Measurements from ENCODE around the gene SH3BP5L. TPM values are rescaled to one million over a fixed set of nuclear protein-coding genes. Genes with fewer than 3 reads are reported as not detected.
A peak's percentile ranks its signal among the peaks of the same experiment; 100 is the strongest.

Gene SH3BP5L
- total RNA-seq, 2 experiments from 2014 or later: 31.4 to 32.0 TPM

DNA sequence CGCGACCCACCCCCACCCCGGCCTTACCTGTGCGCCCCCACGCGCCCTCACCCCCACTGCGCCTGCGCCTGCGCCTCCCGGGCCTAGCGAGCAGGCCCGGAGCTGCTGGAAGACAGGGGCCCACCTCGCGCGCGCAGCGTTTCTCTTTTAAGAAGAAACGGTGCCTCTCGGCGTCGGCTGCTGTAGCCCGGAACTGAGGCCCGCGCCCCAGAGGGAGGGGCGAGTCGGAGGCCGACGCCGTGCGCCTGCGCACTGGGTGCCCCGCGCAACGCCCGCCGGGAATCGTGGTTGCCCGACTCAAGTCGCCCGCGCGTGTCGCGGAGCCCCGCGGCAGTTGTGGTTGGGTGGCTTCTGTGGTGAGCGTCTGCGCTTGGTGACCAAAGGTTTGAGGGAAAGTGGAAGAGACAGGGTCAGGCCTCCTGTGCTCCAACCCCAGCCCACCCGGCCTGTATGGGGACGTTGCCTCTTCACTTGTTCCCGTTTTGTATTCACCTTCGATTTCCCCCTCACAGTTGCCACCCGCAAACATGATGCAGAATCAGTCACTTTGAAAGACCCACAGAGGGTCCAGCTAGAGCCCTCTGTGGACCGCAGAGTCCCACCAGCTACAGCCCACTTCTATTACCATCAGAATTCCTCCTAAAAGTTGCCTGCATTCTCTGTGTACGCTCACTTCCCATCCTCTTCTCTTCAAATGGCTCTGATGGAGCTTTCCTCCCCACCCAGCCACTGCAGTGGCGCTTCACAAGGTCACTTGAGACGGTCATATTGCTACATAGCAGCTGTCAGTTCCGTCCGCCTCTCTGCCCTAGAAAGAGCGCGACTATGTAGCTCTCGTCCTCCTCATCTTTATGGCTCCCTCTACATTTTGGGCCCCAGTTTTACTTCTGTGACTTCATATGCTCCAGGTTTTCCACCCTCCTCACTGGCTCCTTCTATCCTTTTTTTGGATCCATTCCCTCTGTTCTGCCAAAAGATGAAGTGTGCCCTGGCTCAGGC is 33.5 kb upstream of the SH3BP5L start, which contains the start of gene ZNF692:
TSS of gene ZNF692 (minus strand) at position 195 of the 999 bp plus-strand sequence. CDS start 776 bp downstream, outside the sequence.
- Mint-ChIP-seq H3K27ac (peak within 1 kb of the TSS; percentile 93), H3K4me3 (peak within 1 kb of the TSS; percentile 84), H3K27me3 (no peaks in the 10 kb centered on the region), H3K4me1 (peaks cover 57% of the 10 kb centered on the region), H3K36me3 (ENCODE audit: low read depth) (peaks cover 17% of the 10 kb centered on the region), H3K9me3 (no peaks in the 10 kb centered on the region)
- peak; percentile 98 for DNase-seq
- ChIA-PET CTCF (interaction anchor here (0.7 to 3.4 kb wide), 7 partner anchors 15 to 66 kb away, joined by 4 to 43 read pairs (median 12); partner anchors contain the start of genes SH3BP5L and ZNF672), POLR2A (interaction anchor here (0.8 to 5.0 kb wide), 10 partner anchors 9 to 47 kb away, joined by 3 to 90 read pairs (median 8); partner anchors contain the start of genes SH3BP5L and ZNF672)

DNA sequence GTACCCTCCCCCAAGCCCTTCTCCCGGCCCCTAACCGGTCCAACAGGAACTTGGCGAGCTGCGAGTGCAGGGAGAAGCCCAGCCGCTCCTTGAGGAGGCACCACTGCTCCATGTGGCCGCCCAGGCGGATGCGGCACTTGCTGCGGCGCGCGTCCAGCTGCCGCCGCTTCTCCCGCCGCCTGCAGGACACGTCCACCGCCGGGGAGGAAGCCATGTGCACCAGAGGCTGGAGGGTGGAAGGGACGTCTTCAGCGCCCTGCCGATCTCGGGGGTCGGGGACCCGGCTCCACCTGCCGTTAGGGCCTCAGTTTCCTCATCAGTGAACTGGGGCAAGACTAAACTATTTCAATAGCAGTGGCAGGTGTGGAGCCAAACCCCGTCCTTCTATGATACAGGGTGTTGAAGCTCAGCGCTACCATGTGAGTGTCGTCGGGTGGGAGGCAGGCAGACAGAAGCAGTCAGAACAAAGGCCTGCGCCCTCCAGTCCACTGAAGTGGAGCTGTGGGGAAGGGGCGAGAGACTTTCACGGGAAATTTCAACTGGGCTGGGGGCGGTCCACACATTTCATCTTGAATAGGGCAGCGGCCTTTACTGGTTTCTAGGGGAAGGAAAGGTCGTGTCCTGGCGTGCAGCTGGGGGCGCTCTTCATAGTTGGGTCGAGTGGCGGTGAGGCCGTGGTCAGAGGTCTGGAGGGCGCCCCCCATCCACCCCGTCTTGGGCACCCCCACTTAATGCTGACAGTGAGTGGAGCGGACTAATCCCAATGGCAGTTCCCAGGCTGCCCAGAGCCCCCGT is 32.6 kb upstream of the SH3BP5L start:
- Mint-ChIP-seq H3K36me3 (ENCODE audit: low read depth) (peaks cover 22% of the 10 kb centered on the region), H3K27me3 (no peaks in the 10 kb centered on the region), H3K27ac (peak overlapping the region; percentile 93), H3K9me3 (no peaks in the 10 kb centered on the region), H3K4me1 (peaks cover 51% of the 10 kb centered on the region), H3K4me3 (peak overlapping the region; percentile 84)
- CTCF ChIA-PET: interaction anchor here (0.7 to 3.4 kb wide), 8 partner anchors 16 to 67 kb away, joined by 3 to 43 read pairs (median 12); partner anchors contain the start of genes SH3BP5L and ZNF672
- peak; percentile 49 for DNase-seq
- POLR2A ChIA-PET: interaction anchor here (0.8 to 5.0 kb wide), 11 partner anchors 9 to 56 kb away, joined by 3 to 90 read pairs (median 7); partner anchors contain the start of genes SH3BP5L and ZNF672

DNA sequence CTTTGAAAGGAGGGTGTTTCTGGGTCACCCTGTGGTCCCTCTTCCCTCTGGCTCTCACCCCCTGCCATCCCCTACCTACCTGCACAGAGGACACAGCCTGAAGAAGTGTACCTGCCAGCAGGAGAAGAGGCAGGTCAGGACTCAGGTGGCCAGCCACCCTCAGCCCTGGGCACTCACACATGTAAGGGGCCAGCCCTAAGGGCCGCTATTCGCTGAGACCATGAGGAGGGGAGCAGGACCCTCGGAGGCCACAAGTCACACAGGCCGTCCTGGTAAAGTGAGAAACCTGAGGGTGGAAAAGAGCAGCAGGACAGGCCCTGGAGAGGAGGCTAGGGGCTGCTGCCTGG is 32.0 kb upstream of the SH3BP5L start:
- ChIA-PET CTCF (interaction anchor here (0.9 to 3.4 kb wide), 6 partner anchors 15 to 68 kb away, joined by 3 to 43 read pairs (median 14); partner anchors contain the start of genes SH3BP5L and ZNF672), POLR2A (interaction anchor here (0.8 to 5.0 kb wide), 7 partner anchors 8 to 57 kb away, joined by 3 to 90 read pairs (median 9); partner anchors contain the start of genes SH3BP5L and ZNF672)
- peak overlapping the region; percentile 84 for H3K4me3 Mint-ChIP-seq
- H3K36me3 Mint-ChIP-seq (ENCODE audit: low read depth): peaks cover 22% of the 10 kb centered on the region
- peak overlapping the region; percentile 93 for H3K27ac Mint-ChIP-seq
- no peak for DNase-seq
- H3K4me1 Mint-ChIP-seq: peaks cover 47% of the 10 kb centered on the region
- no peaks in the 10 kb centered on the region for H3K27me3 Mint-ChIP-seq
- H3K9me3 Mint-ChIP-seq: no peaks in the 10 kb centered on the region

DNA sequence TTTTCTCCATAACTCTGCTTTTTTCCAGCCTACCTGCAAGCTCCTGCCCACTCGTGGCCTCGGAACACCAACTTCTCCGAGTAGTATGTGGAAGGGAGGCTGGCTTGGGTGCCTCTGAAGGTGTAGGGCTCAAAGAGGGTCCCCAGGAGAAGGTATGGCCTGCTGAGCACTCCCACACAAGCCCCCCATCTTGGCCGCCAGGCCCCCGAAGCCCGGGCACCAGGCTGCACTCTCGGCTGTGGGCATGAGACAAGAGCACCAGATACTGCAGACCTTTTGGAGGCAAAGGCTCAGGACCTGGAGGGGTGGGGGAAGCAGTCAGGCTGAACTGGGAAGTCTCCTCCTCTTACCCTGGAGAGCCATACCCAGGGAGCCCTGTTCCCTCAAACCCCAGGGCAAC is 31.5 kb upstream of the SH3BP5L start:
- Mint-ChIP-seq H3K9me3 (no peaks in the 10 kb centered on the region), H3K27ac (peak overlapping the region; percentile 93), H3K4me3 (peak overlapping the region; percentile 84), H3K36me3 (ENCODE audit: low read depth) (peaks cover 22% of the 10 kb centered on the region), H3K27me3 (no peaks in the 10 kb centered on the region), H3K4me1 (peaks cover 42% of the 10 kb centered on the region)
- ChIA-PET CTCF (interaction anchor here (0.7 to 3.4 kb wide), 2 partner anchors 14 to 17 kb away, joined by 3 to 31 read pairs; no protein-coding TSS in a partner anchor), POLR2A (interaction anchor here (3.6 to 5.0 kb wide), 2 partner anchors 17 to 19 kb away, joined by 28 to 90 read pairs; partner anchors contain the start of gene ZNF672)
- no peak for DNase-seq

DNA sequence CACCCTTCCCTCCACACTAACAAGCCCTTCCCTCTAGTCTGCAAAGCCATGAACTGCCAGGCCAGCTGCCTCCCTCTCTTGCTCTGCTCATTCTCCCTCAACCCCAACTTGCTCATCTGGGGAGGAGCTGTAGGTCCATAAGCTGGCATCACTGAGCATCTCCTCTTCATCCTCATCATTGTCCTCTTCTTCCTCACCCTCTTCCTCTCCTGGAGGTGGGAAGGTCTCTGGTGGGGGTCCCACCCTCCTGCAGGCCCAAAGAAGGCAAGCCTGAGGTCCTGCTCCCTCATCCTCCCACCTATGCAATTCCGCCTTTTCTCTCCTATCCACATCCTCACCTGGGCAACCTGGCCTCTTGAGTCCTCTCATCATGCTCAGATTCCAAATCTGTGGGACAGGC is 30.5 kb upstream of the SH3BP5L start:
- Mint-ChIP-seq H3K4me3 (no peak overlapping the region), H3K4me1 (peaks cover 39% of the 10 kb centered on the region), H3K27me3 (no peaks in the 10 kb centered on the region), H3K27ac (peak overlapping the region; percentile 41), H3K9me3 (no peaks in the 10 kb centered on the region), H3K36me3 (ENCODE audit: low read depth) (peaks cover 22% of the 10 kb centered on the region)
- ChIA-PET CTCF (no interaction called here), POLR2A (interaction anchor here (5.0 kb wide), 1 partner anchor 18 kb away, joined by 90 read pairs; the partner anchor contains the start of gene ZNF672)
- DNase-seq: no peak

DNA sequence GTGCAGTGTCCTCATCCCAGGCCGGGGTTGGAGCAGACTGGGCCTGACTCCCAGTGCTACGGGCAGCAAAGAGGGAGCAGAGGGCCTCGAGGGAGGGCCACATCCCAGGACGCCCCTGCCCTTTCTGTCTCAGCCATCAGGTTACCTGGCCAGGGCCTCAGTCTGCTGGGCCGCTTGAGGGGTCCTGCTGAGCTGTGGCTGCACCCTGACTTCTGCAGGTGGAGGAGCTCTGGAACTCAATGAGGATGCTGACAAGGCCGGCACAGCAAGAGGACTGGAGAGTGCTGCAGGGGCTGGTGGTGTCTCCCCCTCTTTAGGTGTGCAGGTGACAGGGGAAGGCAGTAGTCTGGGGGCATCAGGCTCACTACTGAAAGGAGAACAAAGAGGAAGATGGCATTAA is 29.9 kb upstream of the SH3BP5L start:
- Mint-ChIP-seq H3K27me3 (no peaks in the 10 kb centered on the region), H3K36me3 (ENCODE audit: low read depth) (peaks cover 22% of the 10 kb centered on the region), H3K4me1 (peaks cover 39% of the 10 kb centered on the region), H3K4me3 (no peak overlapping the region), H3K9me3 (no peaks in the 10 kb centered on the region), H3K27ac (no peak overlapping the region)
- POLR2A ChIA-PET: interaction anchor here (5.0 kb wide), 1 partner anchor 18 kb away, joined by 90 read pairs; the partner anchor contains the start of gene ZNF672
- CTCF ChIA-PET: no interaction called here
- DNase-seq: no peak

DNA sequence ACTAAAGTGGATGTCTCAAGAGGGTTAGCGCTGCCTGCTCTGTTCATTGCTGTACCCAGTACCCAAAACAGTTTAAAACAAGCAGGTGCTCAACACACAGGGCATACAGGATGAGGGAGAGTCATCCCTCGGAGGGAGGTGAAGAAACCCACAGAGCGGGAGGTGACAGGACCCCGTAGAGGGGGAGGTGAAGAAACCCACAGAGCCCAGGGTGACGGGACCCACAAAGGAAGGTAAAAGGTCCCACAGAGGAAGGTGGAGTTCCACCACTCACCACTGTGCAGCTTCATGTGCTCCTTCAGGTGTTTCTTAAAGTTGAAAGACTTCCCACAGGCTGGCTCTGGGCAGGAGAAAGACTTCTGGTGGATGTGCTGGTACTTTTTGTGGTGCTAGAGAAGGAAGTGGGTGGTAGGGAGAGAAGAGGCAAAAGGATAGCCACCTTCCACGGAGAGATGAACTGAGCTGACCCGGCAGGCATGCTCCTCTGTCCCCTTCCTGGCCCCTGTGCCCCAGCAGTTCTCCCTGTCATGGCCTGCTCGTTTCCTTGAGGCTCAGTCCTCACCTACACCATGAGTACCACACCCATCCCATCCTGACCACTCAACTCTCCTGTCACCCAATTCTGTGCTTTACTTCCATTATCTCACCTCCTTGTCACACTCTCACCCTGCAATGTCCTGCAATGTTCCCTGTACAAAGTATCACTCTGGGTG is 28.1 kb upstream of the SH3BP5L start:
- Mint-ChIP-seq H3K36me3 (ENCODE audit: low read depth) (peaks cover 30% of the 10 kb centered on the region), H3K4me3 (no peak overlapping the region), H3K9me3 (no peaks in the 10 kb centered on the region), H3K27ac (no peak overlapping the region), H3K4me1 (peaks cover 24% of the 10 kb centered on the region), H3K27me3 (no peaks in the 10 kb centered on the region)
- DNase-seq: peak; percentile 35
- POLR2A ChIA-PET: interaction anchor here (2.7 kb wide), 1 partner anchor 15 kb away, joined by 13 read pairs; the partner anchor contains the start of gene ZNF672
- CTCF ChIA-PET: interaction anchor here (1.0 kb wide), 1 partner anchor 12 kb away, joined by 3 read pairs; no protein-coding TSS in a partner anchor

DNA sequence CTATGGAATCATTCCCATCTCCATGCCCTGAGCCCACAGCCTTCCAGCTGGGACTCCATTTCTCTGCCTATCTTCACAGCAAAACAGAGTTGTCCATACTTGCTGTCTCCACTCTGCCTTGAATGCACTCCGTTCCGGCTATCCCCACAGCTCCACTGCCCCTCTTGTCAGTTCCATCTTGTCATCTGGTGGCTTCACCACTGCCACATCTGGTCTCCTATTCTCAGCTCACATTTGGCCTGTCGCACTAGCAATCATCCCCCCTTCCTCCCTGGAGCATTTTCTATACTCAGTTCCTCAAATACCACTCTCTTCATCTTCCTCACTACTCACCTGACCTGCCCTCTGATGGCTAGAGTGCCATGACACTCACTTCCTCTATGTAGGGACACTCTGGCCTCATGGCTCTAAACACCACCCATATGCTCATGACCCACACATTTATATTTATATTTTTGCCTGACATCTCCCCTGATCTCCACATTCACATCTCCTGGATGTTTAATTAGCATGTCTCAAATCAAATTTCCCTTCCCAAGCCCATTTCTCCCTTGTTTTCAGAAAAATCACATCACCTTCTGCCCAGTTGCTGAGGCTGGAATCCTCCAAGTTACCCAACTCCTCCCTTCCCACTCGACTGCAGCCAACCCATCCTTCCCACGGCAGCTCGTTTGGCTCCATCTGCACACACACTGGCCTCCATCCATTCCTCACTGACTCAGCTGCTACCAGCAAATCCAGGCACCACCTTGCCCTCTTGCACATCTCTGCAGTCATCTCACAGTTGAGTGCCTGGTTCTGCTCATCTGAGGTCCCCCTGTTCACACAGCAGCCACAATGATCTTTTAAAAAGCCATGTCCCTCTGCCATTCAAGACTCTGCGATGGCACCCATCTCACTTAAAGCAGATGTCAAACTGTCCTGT is 27.0 kb upstream of the SH3BP5L start:
- ChIA-PET CTCF (no interaction called here), POLR2A (interaction anchor here (2.7 kb wide), 1 partner anchor 14 kb away, joined by 13 read pairs; the partner anchor contains the start of gene ZNF672)
- no peaks in the 10 kb centered on the region for H3K9me3 Mint-ChIP-seq
- peaks cover 38% of the 10 kb centered on the region for H3K36me3 Mint-ChIP-seq (ENCODE audit: low read depth)
- H3K27ac Mint-ChIP-seq: no peak overlapping the region
- H3K27me3 Mint-ChIP-seq: no peaks in the 10 kb centered on the region
- peaks cover 18% of the 10 kb centered on the region for H3K4me1 Mint-ChIP-seq
- H3K4me3 Mint-ChIP-seq: no peak overlapping the region
- no peak for DNase-seq

DNA sequence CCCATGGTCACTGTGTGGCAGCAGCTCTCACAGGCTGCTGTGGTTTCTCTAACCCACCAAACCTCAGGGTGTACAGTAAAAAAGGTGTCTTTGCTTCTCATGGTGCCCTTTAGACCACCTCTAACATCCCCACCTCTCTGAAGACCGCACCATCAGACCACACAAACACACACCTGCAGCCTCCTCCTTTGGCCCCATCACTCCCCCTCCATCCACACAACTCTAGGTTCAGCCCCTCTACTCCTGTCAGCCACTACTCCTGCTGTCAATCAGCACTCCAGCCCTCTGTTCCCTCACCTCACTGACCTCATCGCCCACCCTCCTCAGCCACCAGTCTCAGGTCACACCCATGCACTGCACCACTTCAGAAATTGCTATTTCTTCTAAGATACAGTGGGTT is 25.7 kb upstream of the SH3BP5L start:
- DNase-seq: no peak
- H3K27ac Mint-ChIP-seq: no peak overlapping the region
- no peaks in the 10 kb centered on the region for H3K27me3 Mint-ChIP-seq
- CTCF ChIA-PET: interaction anchor here (1.2 kb wide), 1 partner anchor 12 kb away, joined by 4 read pairs; no protein-coding TSS in a partner anchor
- H3K9me3 Mint-ChIP-seq: no peaks in the 10 kb centered on the region
- H3K4me3 Mint-ChIP-seq: no peak overlapping the region
- POLR2A ChIA-PET: interaction anchor here (0.9 kb wide), 1 partner anchor 12 kb away, joined by 3 read pairs; no protein-coding TSS in a partner anchor
- H3K4me1 Mint-ChIP-seq: peaks cover 5% of the 10 kb centered on the region
- H3K36me3 Mint-ChIP-seq (ENCODE audit: low read depth): peaks cover 46% of the 10 kb centered on the region

DNA sequence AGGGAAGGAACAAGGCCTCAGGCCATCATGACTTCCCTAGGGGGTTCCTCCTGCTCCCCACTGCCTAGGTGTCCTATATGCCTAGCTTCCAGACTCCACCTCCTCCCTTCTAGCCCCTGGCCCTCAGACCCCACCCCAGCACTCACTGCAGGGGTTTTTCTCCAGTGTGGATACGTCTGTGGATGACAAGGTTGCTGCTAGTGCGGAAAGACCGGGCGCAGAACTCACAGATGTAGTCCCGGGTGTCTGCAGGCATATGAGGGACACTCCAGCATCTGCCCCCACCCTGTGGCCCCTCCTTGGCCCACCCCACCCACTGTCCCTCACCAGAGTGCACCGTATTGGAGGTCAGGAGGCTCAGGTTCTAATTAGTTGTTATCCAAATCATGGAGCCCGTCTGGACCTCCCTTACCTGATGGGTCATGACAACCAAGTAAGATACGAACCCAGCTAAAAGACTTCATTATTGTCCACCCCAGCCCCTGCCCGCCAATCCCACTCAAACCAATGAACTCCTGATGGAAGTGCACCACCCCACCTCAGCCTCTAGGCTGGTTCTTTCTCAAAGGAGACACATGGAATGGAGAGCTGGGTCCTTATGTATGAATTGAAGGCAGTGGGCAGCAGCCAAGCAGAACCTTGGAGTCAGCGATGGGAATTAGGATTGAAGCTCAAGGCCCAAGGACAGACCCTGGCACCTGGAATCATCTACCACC is 25.0 kb upstream of the SH3BP5L start:
- Mint-ChIP-seq H3K36me3 (ENCODE audit: low read depth) (peaks cover 48% of the 10 kb centered on the region), H3K4me3 (no peak overlapping the region), H3K9me3 (no peaks in the 10 kb centered on the region), H3K27me3 (no peaks in the 10 kb centered on the region), H3K27ac (no peak overlapping the region), H3K4me1 (no peaks in the 10 kb centered on the region)
- ChIA-PET CTCF (interaction anchor here (1.2 kb wide), 1 partner anchor 11 kb away, joined by 4 read pairs; no protein-coding TSS in a partner anchor), POLR2A (interaction anchor here (0.9 to 1.6 kb wide), 2 partner anchors 8 to 12 kb away, joined by 3 to 9 read pairs; partner anchors contain the start of gene ZNF692)
- DNase-seq: no peak
